Stimulated activated CD8-positive, alpha-beta memory T cell treated with anti-CD3 and anti-CD28 coated beads, Interleukin-12 subunit alpha, Interleukin-12 subunit beta, amount 100 ng/mL, for 24 hours (primary cell): ENCODE data around the gene ALDH3B2.
"Not testable (repeated sequence)": the region's sequence is repeated elsewhere in the genome, so short reads cannot be mapped to it uniquely, and the experiment has no call there.

Source experiments
- DNase-seq: peaks from one replicate; pipeline ENCODE4 v3.0.0-alpha.2; 2020; ENCODE audit errors: extremely low read depth

ALDH3B2 gene

GRCh38 chr11:67685641-67686332 is 11.4 kb upstream of the ALDH3B2 start:
- not testable (repeated sequence) for DNase-seq

- not testable (repeated sequence) for DNase-seq
Measured at GRCh38 chr11:67682126-67683034, 8.0 kb upstream of the ALDH3B2 start.

- no peak for DNase-seq
Measured at GRCh38 chr11:67680696-67681470, 6.5 kb upstream of the ALDH3B2 start.

GRCh38 chr11:67675058-67675747 is 780 bp upstream of the ALDH3B2 start:
- DNase-seq, result no peak

- no peak for DNase-seq
Measured at GRCh38 chr11:67673902-67674301, 521 bp downstream of the ALDH3B2 start.

GRCh38 chr11:67673358-67673757 is 1.1 kb downstream of the ALDH3B2 start:
- no peak for DNase-seq

GRCh38 chr11:67671211-67671520 is 3.3 kb downstream of the ALDH3B2 start:
- DNase-seq, result no peak

GRCh38 chr11:67670316-67671210 is 3.9 kb downstream of the ALDH3B2 start:
- DNase-seq, result no peak

- no peak for DNase-seq
Measured at GRCh38 chr11:67668192-67668551, 6.3 kb downstream of the ALDH3B2 start.

- no peak for DNase-seq
Measured at GRCh38 chr11:67667490-67668191, 6.8 kb downstream of the ALDH3B2 start.

GRCh38 chr11:67666676-67667489 is 7.5 kb downstream of the ALDH3B2 start:
- DNase-seq, result no peak

- DNase-seq, result no peak
Measured at GRCh38 chr11:67666303-67666645, 8.1 kb downstream of the ALDH3B2 start.

GRCh38 chr11:67665541-67666302 is 8.7 kb downstream of the ALDH3B2 start:
- no peak for DNase-seq

- no peak for DNase-seq
Measured at GRCh38 chr11:67664696-67665540, 9.5 kb downstream of the ALDH3B2 start.

- DNase-seq, result no peak
Measured at GRCh38 chr11:67664213-67664585, 10.2 kb downstream of the ALDH3B2 start.

- no peak for DNase-seq
Measured at GRCh38 chr11:67663532-67664212, 10.8 kb downstream of the ALDH3B2 start.

- no peak for DNase-seq
Measured at GRCh38 chr11:67662835-67663531, 11.4 kb downstream of the ALDH3B2 start.
